ENCODE measurements around the gene PSAP.

PSAP gene

DNA sequence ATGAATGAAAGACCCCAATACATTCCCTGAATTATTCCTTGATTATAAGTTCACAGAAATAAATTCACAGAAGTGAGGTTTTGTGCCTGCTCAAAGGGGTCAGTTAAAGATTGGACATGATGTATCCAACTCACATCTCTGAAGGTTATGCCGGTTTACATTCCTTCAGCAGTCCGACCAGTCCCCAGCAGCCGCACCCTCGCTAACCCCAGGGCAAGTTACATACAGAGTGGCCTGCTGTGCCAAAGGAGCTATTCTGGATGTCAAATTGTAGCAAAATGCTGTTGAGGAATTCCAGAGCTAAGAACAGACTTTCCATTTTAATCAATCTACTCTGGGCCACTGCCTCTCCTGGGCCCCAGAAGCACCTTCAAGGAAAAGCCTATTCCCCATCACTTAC is 20.3 kb downstream of the PSAP start:
- DNase-seq (ENCODE audit: low read depth, low spot score) = no peak
- peak overlapping the region; percentile 59 for H3K27ac ChIP-seq

- H3K27ac ChIP-seq = no peak overlapping the region
- no peak for DNase-seq (ENCODE audit: low read depth, low spot score)
These were observed 21.2 kb downstream of the PSAP start for GRCh38 chr10:71829896-71830295.

DNA sequence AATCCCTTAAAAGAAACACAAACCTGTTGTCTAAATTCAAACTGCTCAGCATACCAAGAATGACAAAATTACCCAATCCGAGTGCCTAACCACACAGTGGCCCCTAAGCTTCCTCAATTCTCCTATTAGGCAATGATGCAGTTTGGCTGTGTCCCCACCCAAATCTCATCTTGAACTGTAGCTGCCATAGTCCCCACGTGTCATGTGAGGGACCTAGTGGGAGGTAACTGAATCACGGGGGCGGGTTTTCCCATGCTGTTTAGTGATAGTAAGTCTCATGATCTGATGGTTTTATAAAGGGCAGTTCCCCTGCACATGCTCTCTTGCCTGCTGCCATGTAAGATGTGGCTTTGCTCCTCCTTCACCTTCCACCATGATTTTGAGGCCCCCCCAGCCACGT is 21.9 kb downstream of the PSAP start:
- no peak for DNase-seq (ENCODE audit: low read depth, low spot score)
- no peak overlapping the region for H3K27ac ChIP-seq

DNA sequence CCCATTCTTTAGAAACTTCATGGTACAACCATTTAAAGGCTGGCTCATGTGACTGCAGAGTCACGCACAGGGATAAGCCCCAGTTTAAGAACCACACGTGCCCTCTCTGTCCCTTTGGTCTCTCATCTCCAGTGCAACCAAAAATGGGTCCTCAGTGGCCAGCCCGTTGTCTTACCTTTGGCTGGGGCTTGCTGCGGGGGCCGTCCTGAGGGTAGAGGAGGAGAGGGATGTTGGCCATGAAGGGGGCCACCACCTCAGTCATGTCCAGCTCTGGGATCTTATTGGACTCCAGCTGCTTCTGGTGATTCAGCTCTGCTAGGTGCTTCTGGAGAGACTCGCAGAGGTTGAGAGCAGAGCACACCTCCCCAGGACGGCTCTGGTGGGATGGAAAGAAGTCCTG is 22.3 kb downstream of the PSAP start:
- no peak overlapping the region for H3K27ac ChIP-seq
- DNase-seq (ENCODE audit: low read depth, low spot score) = no peak

DNA sequence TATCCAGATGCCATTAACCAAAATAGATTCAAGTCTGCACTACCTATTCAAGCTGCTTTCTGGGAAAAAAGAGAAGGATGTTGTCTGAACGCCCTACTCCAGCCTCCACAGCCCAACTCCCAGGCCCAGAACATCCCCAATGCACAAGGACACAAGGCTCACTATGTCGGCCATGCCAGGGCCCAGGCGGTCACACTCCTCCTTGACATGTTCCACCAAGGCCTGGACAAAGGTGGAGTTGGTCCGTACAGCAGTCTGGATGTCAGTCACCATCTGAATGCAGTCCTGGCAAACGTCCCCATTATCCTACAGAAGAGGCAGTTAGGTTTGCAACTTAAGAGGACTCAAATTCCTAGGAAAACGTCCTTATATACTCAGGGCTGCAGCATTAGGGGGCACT is 23.2 kb downstream of the PSAP start:
- DNase-seq (ENCODE audit: low read depth, low spot score) = no peak
- H3K27ac ChIP-seq = no peak overlapping the region

DNA sequence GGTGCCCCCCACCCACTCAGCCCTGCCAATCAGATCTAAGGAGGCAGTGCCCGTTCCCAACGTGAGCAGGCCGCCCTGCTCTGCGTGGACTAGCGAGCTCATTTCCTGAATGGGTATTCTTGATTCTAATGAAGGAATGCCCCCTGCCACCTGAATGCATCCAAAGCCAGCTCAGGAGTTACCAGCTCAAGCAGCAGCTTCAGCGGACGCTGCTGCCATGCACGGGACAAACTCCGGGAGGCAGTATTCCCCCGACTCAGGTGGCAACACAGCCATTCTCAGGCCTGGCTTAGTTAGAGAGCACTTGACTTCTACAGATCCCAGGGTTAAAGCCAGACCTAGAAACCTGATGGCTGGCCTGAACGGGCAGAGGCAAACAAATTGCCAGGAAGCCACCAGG is 25.8 kb downstream of the PSAP start:
- no peak for DNase-seq (ENCODE audit: low read depth, low spot score)
- no peak overlapping the region for H3K27ac ChIP-seq

- DNase-seq (ENCODE audit: low read depth, low spot score) = no peak
- H3K27ac ChIP-seq = no peak overlapping the region
These were observed 26.7 kb downstream of the PSAP start for GRCh38 chr10:71824333-71824732.

DNA sequence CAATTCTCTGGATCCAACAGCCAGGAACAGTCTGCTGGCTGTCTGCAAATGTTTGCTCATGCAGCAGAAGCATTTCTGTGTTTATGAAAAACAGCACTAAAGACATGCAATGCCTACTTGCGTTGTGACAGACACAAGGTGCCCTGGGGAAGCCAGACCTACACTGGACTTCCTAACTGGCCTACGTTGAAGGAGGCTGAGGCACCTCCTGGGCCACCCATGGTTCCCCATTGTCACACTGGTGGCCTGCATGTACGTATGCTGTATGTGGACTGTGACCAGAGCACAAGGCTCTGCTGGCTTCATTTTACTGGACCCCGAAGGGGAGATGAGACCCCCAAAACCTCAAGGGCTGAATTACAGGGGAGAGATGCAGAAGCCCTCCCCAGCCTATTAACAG is 27.7 kb downstream of the PSAP start:
- H3K27ac ChIP-seq = no peak overlapping the region
- no peak for DNase-seq (ENCODE audit: low read depth, low spot score)

DNA sequence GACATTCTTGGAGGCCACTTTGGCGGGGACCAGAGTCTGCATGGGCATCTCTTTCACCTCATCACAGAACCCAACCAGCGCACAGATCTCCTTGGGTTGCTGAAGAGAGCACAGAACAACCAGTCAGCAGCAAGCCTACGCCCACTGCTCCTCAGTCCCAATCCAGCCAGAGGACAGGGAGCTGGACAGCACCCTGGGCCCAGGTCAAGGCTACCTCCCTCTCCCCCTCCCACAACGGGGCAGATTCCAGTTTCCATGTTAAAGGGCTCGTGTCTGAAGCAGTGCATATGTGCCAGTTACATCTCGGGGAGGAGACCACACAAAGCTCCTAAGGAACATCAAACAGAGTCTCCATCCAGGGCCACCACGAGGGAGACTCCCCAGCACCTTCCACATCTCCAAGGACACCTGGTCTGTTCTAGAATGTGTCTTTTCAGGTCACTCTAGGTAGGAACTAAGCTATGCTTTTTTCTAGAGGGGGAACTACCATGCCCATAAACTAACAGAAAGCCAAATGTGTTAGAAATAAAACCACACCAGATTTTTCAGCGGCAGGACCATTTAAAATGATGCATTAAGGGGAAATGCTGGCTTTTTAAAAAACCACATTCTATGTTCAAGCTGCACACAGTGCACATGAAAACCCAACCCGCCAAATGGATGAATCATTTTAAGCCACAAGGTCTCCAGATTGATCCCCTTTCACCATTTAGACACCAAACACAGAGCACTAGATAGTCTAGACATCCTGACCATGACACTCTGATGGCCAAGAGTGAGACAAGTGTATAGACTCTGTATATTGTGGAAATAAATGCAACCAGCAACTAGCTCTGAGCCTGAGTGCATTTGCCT is 28.9 kb downstream of the PSAP start:
- no peak for DNase-seq (ENCODE audit: low read depth, low spot score)
- H3K27ac ChIP-seq = no peak overlapping the region

DNA sequence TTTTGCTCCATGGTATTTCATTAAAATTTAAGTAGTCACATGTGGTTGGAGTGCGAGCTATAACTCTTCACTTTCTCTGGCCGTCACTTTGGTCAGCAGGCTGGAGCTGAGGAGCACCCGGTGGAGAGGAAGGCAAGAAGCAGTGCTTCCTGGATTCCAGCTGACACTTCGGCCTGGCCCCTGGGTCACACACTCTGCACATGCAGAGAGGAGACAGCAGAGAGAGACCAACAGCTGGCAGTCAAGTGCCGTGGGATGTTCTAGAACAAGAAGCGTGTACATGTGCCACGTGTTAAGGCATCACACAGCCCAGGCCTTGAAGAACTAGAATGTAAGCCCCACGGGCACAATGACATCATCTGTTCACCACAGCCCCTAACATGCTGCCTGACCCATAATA is 30.1 kb downstream of the PSAP start:
- H3K27ac ChIP-seq = no peak overlapping the region
- DNase-seq (ENCODE audit: low read depth, low spot score) = no peak

GRCh38 chr10:71819985-71820384 is 31.1 kb downstream of the PSAP start:
- no peak overlapping the region for H3K27ac ChIP-seq
- no peak for DNase-seq (ENCODE audit: low read depth, low spot score)

DNA sequence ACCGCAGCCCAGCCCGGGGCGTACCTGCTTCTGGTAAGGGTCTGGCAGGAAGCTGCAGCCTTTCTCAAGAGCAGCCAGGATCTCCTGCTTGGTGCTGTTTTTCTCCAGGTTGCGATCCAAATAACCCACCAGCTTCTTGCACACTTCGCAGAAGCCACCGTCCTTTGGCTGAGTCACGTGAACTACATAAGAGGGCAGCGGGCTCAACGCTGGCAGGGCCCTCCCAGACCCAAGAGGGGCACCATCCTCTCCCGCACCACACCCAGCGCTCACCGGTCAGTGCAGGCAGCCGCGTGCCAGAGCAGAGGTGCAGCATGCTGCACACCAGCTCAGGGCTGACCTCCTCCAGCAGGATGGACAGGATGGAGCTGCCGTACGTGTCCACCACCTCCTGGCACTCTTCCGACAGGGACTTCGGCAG is 31.6 kb downstream of the PSAP start:
- no peak overlapping the region for H3K27ac ChIP-seq
- no peak for DNase-seq (ENCODE audit: low read depth, low spot score)

GRCh38 chr10:71818674-71819260 is 32.3 kb downstream of the PSAP start:
- DNase-seq (ENCODE audit: low read depth, low spot score) = no peak
- H3K27ac ChIP-seq = no peak overlapping the region

DNA sequence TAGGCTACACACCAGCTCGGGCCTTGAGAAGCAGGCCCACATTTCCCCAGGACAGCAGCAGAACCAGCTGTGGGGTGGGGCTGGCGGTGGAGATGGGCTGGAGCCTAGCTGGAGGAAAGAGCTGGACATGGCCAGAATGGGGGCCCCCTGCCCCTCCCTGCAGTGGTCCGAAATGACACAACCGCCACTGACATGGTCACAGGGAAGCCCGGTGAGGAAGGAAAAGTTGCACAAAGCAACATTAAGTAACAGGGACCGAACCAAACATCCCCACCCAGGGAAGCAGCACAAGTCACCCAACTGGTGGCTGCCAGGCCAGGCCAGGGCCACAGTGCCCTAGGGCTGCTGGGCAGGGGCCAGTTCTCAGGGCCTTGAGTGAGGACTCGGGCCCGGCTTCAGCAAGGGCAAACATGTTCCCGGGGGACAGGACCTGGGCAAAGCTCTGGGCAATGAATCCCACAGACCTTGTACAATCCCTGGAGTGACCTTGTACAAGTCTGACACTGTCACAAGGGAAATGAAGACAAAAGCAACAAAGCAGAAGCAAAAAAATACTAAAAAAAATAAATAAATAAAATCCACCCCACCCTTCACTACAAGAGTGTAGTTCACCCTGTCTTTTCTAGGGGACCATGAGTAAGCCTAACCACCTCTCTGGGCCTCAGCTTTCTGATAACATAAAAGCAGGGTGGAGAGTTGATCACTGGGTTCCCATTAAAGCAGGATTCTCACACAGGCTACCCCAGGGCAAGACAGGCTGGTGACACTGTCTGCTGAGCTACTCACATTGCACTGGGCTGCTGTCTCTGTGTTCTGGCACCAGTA is 33.0 kb downstream of the PSAP start:
- H3K27ac ChIP-seq = no peak overlapping the region
- no peak for DNase-seq (ENCODE audit: low read depth, low spot score)

DNA sequence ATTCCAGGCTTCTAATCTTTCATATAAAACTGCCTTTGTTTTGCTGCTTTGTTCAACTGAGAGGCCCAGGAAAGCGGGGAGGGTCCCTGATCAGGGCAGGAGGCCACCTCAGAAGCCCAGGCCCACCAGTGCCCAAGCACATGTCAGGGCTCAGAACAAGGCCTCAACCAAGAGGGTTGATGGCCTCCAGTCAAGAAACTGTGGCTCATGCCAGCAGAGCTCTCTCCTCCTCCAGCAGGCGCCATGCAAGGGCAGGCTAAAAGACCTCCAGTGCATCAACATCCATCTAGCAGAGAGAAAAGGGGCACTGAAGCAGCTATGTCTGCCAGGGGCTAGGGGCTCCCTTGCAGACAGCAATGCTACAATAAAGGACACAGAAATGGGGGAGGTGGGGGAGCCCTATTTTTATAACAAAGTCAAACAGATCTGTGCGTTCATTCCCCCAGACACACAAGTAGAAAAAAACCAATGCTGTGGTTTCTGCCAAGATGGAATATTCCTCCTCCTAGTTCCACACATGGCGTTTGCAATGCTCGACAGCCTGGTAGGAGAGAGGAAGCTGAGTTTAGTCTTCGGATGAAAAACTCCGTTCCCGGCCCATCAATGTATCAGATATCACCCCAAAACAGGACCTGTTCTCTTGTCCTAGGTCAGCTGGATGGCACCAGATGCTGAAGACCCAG is 34.0 kb downstream of the PSAP start:
- DNase-seq (ENCODE audit: low read depth, low spot score) = no peak
- H3K27ac ChIP-seq = no peak overlapping the region

GRCh38 chr10:71816421-71816851 is 34.6 kb downstream of the PSAP start:
- no peak for DNase-seq (ENCODE audit: low read depth, low spot score)
- no peak overlapping the region for H3K27ac ChIP-seq

DNA sequence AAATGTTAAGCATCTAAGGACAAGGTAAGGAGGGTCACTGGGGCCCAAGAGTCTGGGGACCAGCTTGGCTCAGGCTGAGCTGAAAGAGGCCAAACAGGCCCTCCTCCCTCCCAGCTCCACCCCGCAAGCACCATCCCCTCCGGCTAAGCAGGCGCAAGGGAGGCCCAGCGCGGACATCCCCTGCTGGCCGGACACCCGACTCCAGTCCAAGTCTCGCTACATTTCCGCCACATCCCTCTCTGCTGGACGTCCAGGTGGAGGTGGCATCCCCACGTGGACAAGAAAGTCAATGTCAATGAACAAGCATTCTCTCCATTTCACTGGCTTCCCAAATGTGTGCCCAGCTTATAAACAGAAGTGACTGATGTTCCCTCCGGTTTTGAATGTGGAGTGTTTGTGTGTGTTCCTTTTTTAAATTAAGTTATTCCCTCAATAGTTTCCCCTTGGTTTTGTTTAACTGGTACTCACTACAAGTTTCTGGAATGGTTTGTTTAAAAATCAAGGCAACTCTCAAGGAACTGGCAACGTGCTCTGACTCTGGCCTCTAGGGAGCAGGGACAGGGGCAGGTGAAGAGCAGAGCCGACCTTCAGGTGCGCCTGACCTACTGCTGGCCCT is 35.4 kb downstream of the PSAP start:
- no peak for DNase-seq (ENCODE audit: low read depth, low spot score)
- no peak overlapping the region for H3K27ac ChIP-seq

DNA sequence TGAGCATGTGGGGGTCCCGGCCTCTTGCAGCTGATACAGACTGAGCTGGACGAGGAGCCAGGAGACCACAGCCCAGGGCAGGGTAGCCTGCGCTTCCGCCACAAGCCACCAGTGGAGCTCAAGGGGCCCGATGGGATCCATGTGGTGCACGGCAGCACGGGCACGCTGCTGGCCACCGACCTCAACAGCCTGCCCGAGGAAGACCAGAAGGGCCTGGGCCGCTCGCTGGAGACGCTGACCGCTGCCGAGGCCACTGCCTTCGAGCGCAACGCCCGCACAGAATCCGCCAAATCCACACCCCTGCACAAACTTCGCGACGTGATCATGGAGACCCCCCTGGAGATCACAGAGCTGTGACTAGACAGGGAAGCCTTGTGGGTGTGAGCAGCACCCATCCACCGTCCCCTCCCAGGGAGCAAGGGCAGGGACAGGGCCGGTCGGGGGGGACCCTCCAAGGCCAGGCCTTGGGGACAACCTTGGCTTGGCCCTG is 36.1 kb downstream of the PSAP start:
- no peak overlapping the region for H3K27ac ChIP-seq
- no peak for DNase-seq (ENCODE audit: low read depth, low spot score)

GRCh38 chr10:71812913-71813590 is 38.0 kb downstream of the PSAP start:
- DNase-seq (ENCODE audit: low read depth, low spot score) = no peak
- no peak overlapping the region for H3K27ac ChIP-seq
